Measurements from ENCODE around the gene TJP2.
"Not testable (repeated sequence)": the region's sequence is repeated elsewhere in the genome, so short reads cannot be mapped to it uniquely, and the experiment has no call there.

GRCh38 chr9:69306895-69307445 is 132.9 kb downstream of the TJP2 start:
- TF ChIP-seq CTCF (IDR thresholded peaks at IDR 0.05; ENCODE audit: low read depth, low read length); EZH2phosphoT487 (IDR thresholded peaks at IDR 0.05; ENCODE audit: low read depth): not testable (repeated sequence)
